K562 treated with DMSO at 1 percent for 4 hours (cell line): ENCODE measurements around the gene CCDC82. TPM values are rescaled to one million over a fixed set of nuclear protein-coding genes. Genes with fewer than 3 reads are reported as not detected.

ENCODE experiments used
- total RNA-seq: library from RNA; unstranded; fragments of 300-600 nt; gene quantifications from 2 replicates; pipeline ENCODE4 v1.2.3, GENCODE V29; 2022; ENCODE audit not compliant: insufficient read depth

Gene CCDC82
- total RNA-seq = 12.7 and 22.5 TPM in 2 replicates

DNA sequence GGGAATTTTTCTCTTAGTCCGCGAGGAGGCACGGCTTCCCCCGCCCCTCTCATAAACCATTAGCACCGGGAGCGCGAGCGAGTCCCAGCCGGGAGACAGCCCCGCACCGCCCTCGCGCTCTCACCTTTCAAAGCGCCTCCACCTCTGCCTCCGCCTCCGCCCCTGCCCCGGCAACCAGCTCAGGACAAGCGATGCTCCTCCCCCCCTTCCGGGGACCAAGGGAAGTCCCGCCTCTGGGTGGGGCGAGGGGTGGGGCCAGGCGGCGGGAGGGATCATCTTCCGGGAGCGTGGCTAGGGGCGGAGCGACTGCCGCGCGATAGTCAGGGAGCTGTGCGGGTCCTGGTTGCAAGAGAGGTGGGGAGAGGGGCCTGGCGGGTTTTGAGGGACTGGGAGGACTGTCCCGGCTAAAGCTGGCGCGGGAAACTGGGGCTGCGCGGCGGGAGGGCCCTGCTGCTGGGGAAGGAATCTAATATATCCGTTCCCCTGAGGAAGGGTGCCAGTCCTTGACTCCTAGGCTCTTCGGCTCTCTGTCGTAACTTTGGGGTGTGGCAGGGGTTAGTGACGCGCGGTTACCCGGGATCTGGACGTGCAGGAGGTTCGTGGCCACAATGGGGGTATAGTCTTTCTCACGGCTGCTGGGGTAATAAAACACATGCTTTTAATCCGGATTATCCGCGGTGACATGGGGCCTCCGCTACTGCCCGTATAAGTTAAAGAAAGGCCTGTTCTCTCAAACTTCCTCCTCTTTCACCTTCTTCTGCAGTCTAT is at the start of gene CCDC82, which contains the start of gene JRKL:
TSS of gene CCDC82 (minus strand) at position 193 of the 768 bp plus-strand sequence. CDS start 5,165 bp downstream, outside the sequence.
TSS of gene JRKL (plus strand) at position 294 of the 768 bp plus-strand sequence. CDS start 637 bp downstream, outside the sequence.

DNA sequence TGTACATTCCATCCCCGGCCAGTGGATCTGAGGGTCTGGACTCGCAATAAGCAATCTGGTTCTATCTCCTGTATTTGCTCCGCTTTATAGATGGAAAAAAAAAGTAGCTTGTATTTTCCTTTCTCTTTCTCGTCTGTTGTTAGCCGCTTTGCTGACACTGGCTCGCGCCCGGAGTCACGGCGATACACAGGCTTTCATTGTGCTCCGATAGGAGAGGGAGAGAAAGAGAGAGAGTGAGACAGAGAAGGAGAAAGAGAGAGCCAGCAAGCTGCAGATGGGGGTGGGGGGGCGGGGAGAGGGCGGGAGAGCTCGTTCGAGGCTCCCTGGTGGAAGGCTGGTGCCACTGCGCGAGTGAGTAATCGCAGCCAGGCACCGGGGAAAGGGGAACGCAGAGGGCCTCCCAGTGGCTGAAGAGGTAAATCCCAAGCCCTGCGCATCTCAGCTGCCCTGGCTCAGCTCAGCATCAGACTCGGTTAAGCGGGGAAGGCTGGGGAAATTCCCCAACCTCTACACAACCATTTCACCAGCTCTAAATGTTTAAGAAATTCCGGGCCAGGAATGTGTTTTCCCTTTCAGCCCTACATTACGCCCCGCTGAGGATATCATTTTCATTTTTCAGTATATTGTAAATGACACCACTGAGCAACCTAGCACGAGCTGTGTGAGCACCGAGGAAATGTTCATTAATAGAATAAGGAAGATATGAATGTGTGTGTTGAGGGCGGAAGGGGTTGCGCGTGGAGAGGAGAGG is 46.6 kb downstream of the CCDC82 start, which contains the start of gene MAML2:
TSS of gene MAML2 (minus strand) at position 235 of the 751 bp plus-strand sequence. CDS start 1,300 bp downstream, outside the sequence.

Other genes starting within 250 kb of the CCDC82 start
- 5.8 and 7.3 TPM in 2 replicates for gene MAML2, start 46.7 kb downstream of the CCDC82 start, total RNA-seq
- gene JRKL, start 101 bp upstream of the CCDC82 start, total RNA-seq = 2.6 and 2.9 TPM in 2 replicates